ENCODE data around the gene S100A2.
"Not testable (repeated sequence)": the region's sequence is repeated elsewhere in the genome, so short reads cannot be mapped to it uniquely, and the experiment has no call there.

Gene S100A2

DNA sequence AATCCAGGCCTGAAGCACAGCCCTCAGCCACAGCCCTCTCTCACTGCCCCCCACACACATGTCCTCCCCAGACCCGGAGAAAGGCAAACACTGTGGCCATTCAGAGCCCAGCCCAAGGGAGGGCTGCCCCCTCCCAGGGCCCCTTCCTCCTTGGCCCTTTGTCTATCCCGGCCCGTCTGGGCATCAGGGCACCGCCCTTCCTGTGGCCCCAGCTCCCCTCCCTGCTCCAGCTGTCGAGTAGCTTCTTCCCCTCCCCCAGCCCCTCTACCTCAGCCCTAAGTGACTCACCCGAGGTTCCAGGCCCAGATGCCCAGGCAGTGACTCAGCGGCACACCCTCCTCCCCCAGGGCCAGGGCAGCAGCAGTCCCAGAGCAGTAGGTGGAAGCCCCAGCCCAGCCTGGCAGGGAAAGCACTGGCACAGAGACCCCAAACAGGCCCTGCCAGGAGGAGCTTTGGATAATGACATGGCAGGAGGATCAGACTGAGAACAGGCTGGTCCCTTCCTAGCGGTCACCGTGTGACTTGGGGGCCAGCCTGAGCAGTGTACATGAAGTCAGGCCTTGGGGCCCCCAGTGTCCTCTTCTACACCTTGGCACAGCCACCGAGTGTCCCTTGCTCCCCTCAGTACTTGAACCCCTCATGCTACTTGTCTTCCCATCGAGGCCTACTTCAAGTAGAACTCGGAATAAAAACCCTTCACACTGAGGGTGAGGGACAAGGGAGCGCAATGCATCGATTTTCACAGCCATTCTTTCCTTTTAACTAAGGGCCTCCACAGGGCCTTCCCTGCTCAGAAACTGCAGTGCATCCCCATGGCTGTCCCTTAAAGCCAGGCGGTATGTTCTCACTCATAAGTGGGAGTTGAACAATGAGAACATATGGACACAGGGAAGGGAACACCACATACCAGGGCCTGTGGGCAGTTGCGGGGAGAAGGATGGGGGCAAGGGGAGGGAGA, 1.0 kb upstream of the S100A2 start:
- FAIRE-seq (peak; percentile 33), DNase-seq (ENCODE audit: insufficient read length, low spot score) (no peak)

DNA sequence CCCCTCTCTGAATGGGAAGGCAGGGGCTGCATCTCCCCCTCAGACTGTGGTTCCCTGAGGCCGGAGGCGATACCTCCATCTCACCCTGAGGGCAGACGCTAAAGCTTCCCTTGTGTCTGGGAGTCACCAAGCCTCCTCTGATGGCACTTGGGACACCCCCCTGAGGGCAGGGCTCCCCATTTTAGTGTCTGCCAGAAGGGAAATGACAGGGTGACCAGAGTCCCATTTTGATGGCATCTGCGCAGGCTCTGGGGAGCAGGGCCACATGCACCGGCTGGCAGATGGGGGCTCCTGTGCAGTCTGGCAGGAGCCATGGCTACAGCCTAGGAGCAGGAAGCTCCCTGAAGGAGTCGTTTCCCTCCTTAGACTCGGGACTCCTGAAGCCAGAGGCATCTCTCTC, 1.7 kb downstream of the S100A2 start:
- FAIRE-seq (no peak), DNase-seq (ENCODE audit: insufficient read length, low spot score) (no peak)

DNA sequence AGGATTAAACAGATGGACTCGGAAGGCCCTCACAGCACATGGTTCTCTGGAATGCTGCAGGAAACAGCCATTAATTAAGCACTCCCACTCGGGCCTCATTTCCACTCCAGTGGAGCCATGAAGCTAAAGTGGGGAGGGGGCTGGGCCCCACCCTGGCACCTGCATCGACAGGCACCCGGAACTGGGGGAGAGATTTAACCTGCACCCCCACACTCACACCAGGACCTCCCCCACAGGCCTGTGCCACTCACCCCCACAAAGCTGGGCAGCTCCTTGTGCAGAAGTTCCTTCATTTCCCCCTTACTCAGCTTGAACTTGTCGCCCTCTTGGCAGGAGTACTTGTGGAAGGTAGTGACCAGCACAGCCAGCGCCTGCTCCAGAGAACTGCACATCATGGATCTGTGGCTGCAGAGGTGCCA, 2.2 kb downstream of the S100A2 start:
- FAIRE-seq = no peak
- DNase-seq (ENCODE audit: insufficient read length, low spot score) = no peak

DNA sequence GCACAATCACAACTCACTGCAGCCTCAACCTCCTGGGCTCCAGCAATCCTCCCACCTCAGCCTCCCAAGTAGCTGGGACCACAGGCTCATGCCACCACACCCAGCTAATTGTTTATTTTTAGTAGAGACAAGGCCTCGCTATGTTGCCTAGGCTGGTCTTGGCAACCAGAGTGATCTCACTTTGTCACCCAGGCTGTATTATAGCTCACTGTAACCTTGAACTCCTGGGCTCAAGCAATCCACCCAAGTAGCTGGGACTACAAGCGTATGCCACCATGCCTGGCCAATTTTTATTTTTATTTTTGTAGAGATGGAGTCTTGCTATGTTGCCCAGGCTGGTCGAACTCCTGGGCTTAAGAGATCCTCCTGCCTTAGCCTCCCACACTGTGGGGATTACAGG, 3.6 kb downstream of the S100A2 start:
- not testable (repeated sequence) for FAIRE-seq; DNase-seq (ENCODE audit: insufficient read length, low spot score)

DNA sequence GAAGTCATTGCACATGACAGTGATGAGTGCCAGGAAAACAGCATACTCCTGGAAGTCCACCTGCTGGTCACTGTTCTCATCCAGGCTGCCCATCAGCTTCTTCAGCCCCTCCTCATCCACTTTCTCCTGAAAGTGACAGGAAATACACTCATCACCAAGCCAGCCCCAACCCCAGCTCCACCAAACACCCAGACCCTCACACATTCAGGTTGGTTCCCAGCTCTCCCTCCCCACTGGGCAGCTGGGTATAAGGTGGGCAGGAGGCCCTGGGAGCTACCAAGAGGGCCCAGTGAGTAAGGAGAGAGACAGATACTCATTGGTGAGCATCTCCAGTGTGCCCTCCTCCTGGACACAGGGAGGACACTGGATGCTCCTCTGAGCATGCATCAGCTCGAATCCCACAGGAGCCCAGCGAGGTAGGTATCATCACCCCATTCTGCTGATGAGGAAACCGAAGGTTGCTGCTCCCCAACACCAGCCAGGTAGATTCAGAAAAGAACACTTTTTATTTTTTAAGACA, 4.1 kb downstream of the S100A2 start:
- no peak for FAIRE-seq
- no peak for DNase-seq (ENCODE audit: insufficient read length, low spot score)

DNA sequence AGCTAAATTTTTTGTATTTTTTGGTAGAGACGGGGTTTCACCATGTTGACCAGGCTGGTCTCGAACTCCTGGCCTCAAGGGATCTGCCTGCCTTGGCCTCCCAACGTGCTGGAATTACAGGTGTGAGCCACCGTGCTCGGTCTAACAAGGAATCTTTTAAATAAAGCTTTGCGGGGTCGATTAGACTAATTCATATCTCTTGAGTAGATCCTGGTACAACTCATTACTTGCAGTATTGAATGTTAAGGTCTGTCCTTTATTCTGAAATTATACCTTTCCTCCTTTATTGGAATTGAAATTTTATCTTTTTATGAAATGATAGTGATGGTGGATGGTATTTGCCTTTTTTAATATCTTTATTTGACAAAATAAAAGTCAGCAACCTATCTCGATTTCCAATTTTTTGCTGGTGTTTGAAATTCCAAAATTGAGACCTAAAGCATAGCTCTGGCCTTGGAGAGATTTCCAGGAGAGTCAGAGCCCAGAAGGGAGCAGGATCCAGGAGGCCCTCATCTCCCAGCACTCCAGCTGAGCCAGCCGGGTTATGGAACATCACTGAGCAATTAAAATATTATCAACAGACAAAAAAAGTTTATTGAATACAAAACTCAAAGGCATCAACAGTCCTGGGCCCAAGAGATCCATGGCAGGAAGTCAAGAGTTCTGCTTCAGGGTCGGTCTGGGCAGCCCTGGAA, 4.7 kb downstream of the S100A2 start:
- DNase-seq (ENCODE audit: insufficient read length, low spot score) (no peak), FAIRE-seq (no peak)

DNA sequence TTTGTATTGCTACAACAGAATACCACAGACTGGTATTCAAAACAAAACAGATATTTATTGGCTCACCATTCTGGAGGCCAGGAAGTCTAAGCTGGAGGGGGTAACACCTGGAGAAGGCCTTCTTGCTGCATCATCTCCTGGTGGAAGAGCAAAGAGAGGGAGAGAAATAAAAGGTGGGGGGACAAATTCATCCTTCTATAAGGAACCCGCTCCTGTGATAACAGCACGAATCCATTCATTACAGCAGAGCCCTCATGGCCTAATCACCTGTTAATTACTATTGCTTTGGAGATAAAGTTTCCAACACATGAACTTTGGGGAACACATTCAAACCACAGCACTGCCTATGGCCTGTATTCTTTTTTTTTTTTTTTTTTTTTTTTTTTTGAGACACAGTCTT, 5.4 kb downstream of the S100A2 start:
- FAIRE-seq = no peak

DNA sequence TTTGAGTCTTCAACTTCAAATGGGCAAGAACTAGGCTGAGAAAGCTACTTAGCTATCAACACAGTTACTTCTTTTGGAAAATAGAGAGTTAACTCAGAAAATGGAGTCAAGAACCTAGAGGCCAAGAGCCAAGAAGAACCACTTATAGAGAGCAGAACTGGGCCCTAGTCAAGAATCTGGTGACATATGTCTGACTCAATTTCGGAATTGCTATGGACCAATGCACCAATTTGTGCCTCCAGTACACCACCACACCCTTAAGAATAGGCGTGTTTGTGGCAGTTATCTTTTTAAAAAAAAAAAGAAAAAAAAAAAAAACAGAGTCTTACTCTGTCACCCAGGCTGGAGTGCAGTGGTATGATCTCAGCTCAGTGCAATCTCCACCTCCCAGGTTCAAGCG, 7.8 kb downstream of the S100A2 start:
- DNase-seq (ENCODE audit: insufficient read length, low spot score) (no peak), FAIRE-seq (no peak)

More for the DNA sequence above, 5.4 kb downstream of the S100A2 start:
- no peak for DNase-seq (ENCODE audit: insufficient read length, low spot score)

DNA sequence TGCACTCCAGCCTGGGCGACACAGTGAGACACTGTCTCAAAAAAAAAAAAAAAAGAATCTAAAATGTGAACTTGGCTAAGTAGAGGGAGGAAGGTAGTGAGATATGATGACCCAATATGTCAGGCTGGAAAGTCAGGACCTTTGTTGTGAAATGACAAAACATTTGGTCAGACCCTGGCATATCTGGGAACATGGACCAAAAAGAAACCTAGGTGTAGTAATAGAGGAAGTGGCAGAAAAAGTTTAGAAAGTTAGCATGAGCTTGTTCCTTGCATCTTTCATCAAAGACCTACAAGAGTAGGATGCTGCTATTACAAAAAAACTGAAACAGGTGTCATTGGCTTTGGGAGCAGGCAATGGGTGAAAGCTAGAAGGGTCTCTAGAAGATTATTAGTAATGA, 9.3 kb downstream of the S100A2 start:
- no peak for FAIRE-seq
- no peak for DNase-seq (ENCODE audit: insufficient read length, low spot score)

DNA sequence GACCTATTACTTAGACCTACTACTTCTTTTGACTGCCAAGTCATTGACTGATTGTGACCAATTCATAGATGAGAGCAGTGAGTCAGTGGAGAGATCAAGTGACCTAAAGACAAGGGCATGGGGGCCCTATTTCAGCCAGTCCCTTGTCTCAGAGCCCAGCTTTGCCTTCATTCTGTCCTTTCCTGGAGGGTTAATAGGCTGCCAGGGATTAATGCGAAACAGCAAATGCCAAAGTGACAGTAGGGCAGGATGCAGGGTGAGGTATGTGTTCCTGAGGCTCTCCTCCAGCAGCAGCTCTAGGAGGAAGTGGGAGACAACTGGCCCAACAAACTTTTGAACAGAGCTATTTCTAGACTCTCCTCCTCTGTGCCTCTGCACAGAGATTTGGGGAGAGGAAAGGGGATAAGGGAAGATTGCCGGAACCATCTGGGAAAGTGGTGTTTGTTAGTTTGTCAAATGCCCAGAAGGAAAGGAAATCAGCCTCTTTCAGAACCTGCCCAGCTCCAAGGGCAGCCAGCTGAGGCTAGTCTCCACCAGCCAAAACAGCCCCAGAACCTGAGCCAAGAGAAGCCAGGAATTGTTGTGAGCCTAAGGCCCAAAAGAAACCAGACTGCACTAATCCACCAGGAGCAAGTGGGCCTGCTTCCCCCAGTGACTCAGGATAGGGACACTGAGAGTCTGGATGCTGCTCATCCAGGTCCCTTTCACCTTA, 11.7 kb downstream of the S100A2 start:
- DNase-seq (ENCODE audit: insufficient read length, low spot score) (no peak), FAIRE-seq (no peak)

DNA sequence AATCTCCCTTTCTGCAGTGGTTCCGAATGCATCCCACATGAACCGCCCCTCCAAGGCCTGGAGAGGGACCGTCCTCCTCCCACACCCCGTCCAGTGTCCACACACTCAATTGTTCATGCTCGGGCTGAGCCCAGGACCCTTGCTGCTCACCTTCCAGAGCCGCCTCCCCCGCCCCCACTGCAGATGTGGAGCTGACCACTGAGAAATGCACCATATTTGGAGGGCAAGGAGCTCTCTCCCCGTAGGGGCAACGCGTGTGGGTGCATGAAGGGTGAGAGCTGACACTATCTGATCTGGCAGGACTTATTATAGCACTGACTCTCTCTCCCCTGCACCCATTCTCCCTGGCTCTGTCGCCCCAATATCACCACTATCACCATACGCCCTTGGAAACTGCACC, 12.5 kb downstream of the S100A2 start:
- no peak for FAIRE-seq
- no peak for DNase-seq (ENCODE audit: insufficient read length, low spot score)

DNA sequence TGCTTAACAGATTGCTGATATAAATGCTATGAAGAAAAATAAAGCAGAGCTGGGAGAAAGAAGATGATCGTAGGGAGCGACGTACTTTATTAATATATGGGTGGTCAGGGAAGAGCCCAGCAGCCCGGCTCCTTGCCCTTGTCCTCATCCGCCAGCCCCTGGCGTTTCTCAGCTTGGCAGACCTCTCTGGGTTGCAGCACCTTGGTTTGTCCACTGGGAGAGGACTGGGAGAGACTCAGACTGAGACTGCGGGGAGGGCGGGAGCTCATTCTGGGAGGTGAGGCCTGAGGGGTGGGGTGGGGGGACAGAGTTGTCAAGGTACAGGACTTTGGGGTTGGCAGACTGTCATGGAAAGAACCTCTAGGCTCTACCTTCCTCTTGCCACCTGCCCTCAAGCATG, 13.3 kb downstream of the S100A2 start:
- no peak for DNase-seq (ENCODE audit: insufficient read length, low spot score)
- no peak for FAIRE-seq

DNA sequence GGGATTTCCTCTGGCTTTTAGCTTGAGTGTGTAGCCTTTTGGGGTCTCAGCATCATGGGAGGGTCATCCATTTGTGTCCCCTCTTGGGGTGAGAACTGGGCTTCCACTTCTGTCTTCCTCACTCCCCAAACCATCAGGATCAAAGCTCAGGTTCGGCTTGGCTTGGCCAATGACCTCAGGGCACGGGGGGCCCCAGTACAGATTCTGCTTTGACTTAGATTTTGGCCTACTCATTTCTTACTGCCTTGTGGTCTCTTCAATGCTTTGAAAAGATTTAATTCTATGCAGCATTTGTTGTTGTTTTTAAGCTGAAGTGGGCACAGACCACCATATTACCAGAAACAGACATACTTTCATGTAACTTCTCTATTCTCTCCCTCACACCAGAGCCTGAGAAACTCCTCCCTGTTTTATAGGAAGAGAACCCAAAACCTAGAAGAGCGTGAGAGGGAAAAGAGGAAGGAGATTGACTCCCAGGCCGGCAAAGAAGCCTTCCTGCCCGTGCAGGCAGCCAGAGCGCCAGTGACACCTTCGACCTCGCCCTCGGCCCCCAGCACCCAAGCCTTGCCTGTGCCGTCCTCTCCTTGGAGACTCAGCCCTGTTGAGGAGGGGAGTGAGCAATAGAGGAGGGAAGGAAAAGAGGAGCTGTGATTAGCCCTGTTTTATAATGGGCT, 14.7 kb downstream of the S100A2 start:
- FAIRE-seq = no peak
- no peak for DNase-seq (ENCODE audit: insufficient read length, low spot score)

DNA sequence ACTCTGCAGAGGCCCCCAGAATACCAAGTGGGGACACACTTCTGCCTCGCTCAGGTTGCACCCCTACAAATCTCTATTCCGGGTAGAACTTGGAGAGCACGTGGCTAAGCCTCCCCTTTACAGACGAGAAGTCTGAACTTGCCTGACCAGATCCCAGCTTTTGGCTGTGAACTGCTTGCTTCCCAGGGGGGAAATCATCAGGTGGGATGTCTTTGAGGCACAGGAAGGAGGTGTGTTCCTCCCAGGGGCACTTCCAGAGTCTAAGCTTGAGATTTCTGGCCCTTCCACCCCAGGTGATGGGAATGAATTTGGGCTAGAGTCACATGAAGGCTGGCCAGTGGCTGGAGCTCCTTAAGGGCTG, 15.3 kb downstream of the S100A2 start:
- no peak for FAIRE-seq
- no peak for DNase-seq (ENCODE audit: insufficient read length, low spot score)

DNA sequence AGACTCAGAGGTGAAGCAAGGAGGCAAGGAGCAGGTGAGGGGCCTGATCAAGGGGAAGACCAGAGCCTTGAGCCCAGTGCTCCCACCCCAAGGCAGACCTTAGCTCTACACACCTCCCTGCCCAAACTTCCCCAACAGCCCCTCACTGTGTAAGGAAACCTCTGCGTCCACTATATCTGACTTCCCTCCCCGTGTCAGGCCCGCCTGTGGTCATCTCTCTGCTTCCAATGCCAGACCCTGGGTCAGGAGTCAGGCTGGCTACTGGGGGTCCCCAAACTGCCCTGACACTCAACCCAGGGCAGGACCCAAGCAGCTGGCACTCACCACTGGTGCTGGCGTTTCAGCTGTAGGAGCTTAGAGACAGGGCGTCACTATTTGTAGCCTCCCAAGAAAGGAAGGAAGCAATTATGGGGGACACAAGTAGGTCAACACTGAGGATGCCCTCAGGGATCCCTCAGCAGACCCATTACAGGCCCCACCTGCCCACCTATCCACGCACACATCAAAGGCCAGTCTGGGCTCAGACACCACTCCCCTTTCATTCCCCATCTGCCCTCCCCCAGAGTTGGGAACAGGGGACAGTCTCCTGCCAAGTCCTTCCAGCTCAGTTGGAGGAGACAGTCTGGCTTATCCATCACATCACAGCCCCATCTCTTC, 15.8 kb downstream of the S100A2 start:
- FAIRE-seq = no peak

DNA sequence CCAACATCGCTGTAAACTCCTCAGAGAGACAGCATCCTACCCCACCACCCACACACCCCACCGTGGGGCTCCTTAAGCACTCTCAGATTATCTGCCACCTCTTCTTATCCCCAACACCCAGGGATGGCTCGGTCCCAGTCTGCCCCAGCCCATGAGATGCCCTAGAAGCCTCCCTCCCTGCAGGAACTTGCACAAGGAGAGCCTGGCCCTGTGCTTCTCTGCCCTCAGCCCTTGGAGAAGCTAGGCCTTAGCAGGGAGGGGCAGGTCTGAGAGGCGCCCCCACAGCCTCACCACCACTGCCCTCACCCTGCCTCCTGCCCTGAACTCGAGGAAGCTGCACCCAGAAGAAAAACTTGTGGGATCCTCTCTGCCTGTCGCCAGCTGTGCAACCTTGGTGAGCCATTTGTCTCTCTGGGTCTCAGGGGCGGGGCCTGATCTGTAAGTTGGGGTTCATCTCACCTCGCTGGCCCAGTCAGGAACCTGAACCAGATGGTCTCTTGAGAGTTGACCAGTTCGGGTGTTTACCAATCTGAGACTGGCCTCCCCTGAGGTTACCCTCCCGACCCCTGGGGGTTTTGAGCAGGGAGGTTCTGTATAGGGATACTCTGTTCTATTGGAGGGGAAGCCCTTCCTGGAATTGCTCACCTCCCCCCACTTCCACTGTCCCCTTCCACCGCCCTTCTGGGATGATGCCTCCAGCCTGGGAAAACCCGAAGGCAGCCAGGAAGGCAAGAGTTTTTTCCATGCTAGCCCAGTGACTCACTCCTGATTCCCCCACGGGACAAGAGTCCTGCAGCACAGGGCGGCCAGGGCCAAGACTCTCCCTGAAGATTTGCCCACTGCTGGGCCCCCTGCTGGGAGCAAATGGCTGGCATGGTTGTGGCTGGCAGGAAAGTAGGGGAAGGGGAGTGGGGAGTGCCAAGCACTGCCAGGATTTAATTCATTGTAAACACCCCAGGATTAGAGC, 16.6 kb downstream of the S100A2 start, which contains the start of gene S100A3:
S100A3 (minus strand) TSS at position 537 of the 967 bp plus-strand sequence. CDS start 773 bp downstream, outside the sequence.
- DNase-seq (ENCODE audit: insufficient read length, low spot score) (no peak), FAIRE-seq (no peak)

More for the DNA sequence above, 15.8 kb downstream of the S100A2 start:
- DNase-seq (ENCODE audit: insufficient read length, low spot score) = no peak

DNA sequence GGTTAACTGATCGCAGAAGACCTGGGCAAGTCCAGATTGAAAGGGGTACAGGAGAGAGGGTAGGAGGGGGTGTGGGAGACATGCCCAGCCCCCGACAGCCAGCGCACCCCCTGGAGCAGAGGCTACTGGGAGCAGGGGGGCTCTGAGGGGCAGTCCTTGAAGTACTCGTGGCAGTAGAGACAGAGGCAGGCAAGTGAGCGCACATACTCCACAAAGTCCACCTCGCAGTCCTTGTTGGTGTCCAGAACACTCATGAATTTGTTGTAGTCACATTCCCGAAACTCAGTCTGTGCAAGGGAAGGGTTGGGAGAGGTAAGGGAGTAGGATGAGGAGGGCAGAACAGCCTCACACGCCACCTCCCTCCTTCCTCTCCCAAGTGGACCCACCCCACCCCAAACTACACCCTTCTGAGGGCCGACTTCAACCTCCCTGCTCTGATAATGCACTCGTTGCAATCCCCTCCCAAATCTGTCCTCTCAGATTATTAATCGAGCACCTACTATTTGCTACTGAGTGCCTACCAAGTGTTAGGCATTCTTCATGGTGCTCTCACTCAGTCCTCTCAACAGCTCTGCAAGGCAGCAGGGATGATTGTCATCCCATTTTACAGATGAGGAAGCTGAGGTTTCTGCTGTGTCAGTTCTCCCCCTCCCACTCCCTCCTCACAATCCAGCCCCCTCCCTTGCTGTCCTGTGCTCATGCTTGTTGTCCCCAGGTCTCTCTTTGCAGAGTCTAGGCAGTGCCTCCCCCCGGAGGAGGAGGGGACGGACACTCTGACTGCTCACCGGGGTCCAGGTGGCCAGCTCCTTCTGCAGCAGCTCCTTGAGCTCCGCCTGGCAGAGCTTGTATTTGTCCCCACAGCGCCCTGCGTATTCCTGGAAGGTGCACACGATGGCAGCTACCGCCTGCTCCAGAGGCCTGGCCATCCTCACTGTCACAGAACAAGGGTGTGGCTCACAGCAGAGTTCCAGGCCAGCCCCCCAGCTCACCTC, 17.8 kb downstream of the S100A2 start:
- DNase-seq (ENCODE audit: insufficient read length, low spot score) (no peak), FAIRE-seq (no peak)
